Measurements from ENCODE around the gene MYORG.

The MYORG gene

GRCh38 chr9:34400686-34401602 is 24.2 kb upstream of the MYORG start:
- no peak for TF ChIP-seq CTCF (IDR thresholded peaks at IDR 0.05; ENCODE audit: low read depth, low read length)
- Histone ChIP-seq H3K36me3 (peaks cover 75% of the 10 kb centered on the region), H3K4me1 (peaks cover 4% of the 10 kb centered on the region; the same call in 1 of the 2 replicates), H3K9me3 (no peaks in the 10 kb centered on the region), H3K27me3 (no peaks in the 10 kb centered on the region), H3K4me3 (ENCODE audit: low read depth, low read length) (no peak overlapping the region)
- DNase-seq: no peak

GRCh38 chr9:34400275-34400674 is 23.6 kb upstream of the MYORG start:
- no peak for DNase-seq
- TF ChIP-seq CTCF (IDR thresholded peaks at IDR 0.05; ENCODE audit: low read depth, low read length): peak; percentile 31
- Histone ChIP-seq H3K4me3 (ENCODE audit: low read depth, low read length) (no peak overlapping the region), H3K36me3 (peaks cover 71% of the 10 kb centered on the region), H3K4me1 (peaks cover 4% of the 10 kb centered on the region; the same call in 1 of the 2 replicates), H3K9me3 (no peaks in the 10 kb centered on the region), H3K27me3 (no peaks in the 10 kb centered on the region)

GRCh38 chr9:34399729-34400128 is 23.0 kb upstream of the MYORG start:
- Histone ChIP-seq H3K36me3 (peaks cover 66% of the 10 kb centered on the region), H3K9me3 (no peaks in the 10 kb centered on the region), H3K4me3 (ENCODE audit: low read depth, low read length) (no peak overlapping the region), H3K4me1 (peaks cover 4% of the 10 kb centered on the region; the same call in 1 of the 2 replicates), H3K27me3 (no peaks in the 10 kb centered on the region)
- TF ChIP-seq CTCF (IDR thresholded peaks at IDR 0.05; ENCODE audit: low read depth, low read length): no peak
- no peak for DNase-seq

GRCh38 chr9:34398875-34399274 is 22.2 kb upstream of the MYORG start:
- no peak for TF ChIP-seq CTCF (IDR thresholded peaks at IDR 0.05; ENCODE audit: low read depth, low read length)
- Histone ChIP-seq H3K9me3 (no peaks in the 10 kb centered on the region), H3K27me3 (no peaks in the 10 kb centered on the region), H3K36me3 (peaks cover 59% of the 10 kb centered on the region), H3K4me1 (peaks cover under 1% of the 10 kb centered on the region; the same call in 1 of the 2 replicates), H3K4me3 (ENCODE audit: low read depth, low read length) (no peak overlapping the region)
- DNase-seq: no peak

- Histone ChIP-seq H3K9me3 (no peaks in the 10 kb centered on the region), H3K4me3 (ENCODE audit: low read depth, low read length) (no peak overlapping the region), H3K4me1 (no peaks in the 10 kb centered on the region), H3K27me3 (0 out of 2 replicates have a peak, but pooled peaks cover 2% of the 10 kb centered on the region), H3K36me3 (peaks cover 37% of the 10 kb centered on the region)
- DNase-seq: no peak
- no peak for TF ChIP-seq CTCF (IDR thresholded peaks at IDR 0.05; ENCODE audit: low read depth, low read length)
Observed at GRCh38 chr9:34396276-34397214, 19.8 kb upstream of the MYORG start.

Data from BE2C (cell line).